K562 (cell line): ENCODE data around the gene CSF1. TPM values are rescaled to one million over a fixed set of nuclear protein-coding genes. Genes with fewer than 3 reads are reported as not detected.
A peak's percentile ranks its signal among the peaks of the same experiment; 100 is the strongest.

ENCODE experiments used
- CREB5 ChIP-seq: fragments of 250-450 bp; sonication (Bioruptor Pico); IDR thresholded peaks from 2 replicates; pipeline ENCODE4 v1.5.0; 2020; ENCODE audit warnings: mild to moderate bottlenecking
- DNMT1 ChIP-seq: fragments of 450-650 bp; IDR thresholded peaks from 2 replicates; pipeline ENCODE4 v1.6.1; 2016; ENCODE audit warnings: antibody characterized with exemption, mild to moderate bottlenecking
- EP300 ChIP-seq: IDR thresholded peaks from 2 replicates; pipeline ENCODE4 v1.6.1; 2012; ENCODE audit warnings: low read length, improper control_type of control experiment
- ETS1 ChIP-seq: conservative IDR thresholded peaks from 2 replicates; pipeline ENCODE4 v1.6.1; 2011; ENCODE audit warnings: low read depth, mild to moderate bottlenecking, low read length; ENCODE audit not compliant: control insufficient read depth
- HDGF ChIP-seq: fragments of 450-650 bp; IDR thresholded peaks from 2 replicates; pipeline ENCODE4 v1.6.1; 2016
- HNRNPUL1 ChIP-seq: fragments of 200-400 bp; formaldehyde crosslinking; IDR thresholded peaks from 2 replicates; pipeline ENCODE4 v1.6.1; 2017; ENCODE audit warnings: low read length
- NFIC ChIP-seq: fragments of 450-650 bp; IDR thresholded peaks from 2 replicates; pipeline ENCODE4 v1.6.1; 2017; ENCODE audit warnings: mild to moderate bottlenecking, inconsistent platforms
- PRDM10 ChIP-seq: fragments of 450-650 bp; IDR thresholded peaks from 2 replicates; pipeline ENCODE4 v1.6.1; 2018; ENCODE audit not compliant: partially characterized antibody
- PTRF ChIP-seq: fragments of 450-650 bp; IDR thresholded peaks from 2 replicates; pipeline ENCODE4 v1.6.1; 2016; ENCODE audit warnings: mild to moderate bottlenecking, missing genetic modification characterization, missing compliant biosample characterization
- SMARCA4 ChIP-seq: fragments of 450-650 bp; IDR thresholded peaks from 2 replicates; pipeline ENCODE4 v1.6.1; 2016
- SMARCA5 ChIP-seq: fragments of 450-650 bp; IDR thresholded peaks from 2 replicates; pipeline ENCODE4 v1.6.1; 2016
- SOX6 ChIP-seq: fragments of 450-650 bp; IDR thresholded peaks from 2 replicates; pipeline ENCODE4 v1.6.1; 2014; ENCODE audit warnings: mild to moderate bottlenecking
- STAT6 ChIP-seq: sonication (generic); formaldehyde crosslinking; IDR thresholded peaks from 2 replicates; pipeline ENCODE4 v1.8.1; 2023; ENCODE audit warnings: mild to moderate bottlenecking, missing genetic modification reagents
- TEAD1 ChIP-seq, 2 experiments: fragments of 450-650 bp in 1 of 2; sonication (generic) in 1 of 2; formaldehyde crosslinking; IDR thresholded peaks; 2 replicates each; pipeline versions ENCODE4 v1.4.0 to v1.8.0; 2020 to 2022; ENCODE audit warnings: mild to moderate bottlenecking in 2 of 2, missing genetic modification reagents in 1 of 2
- TFAP4 ChIP-seq: sonication (generic); formaldehyde crosslinking; IDR thresholded peaks from 2 replicates; pipeline ENCODE4 v1.8.0; 2022; ENCODE audit warnings: missing genetic modification reagents, mild to moderate bottlenecking, moderate library complexity, borderline replicate concordance
- THAP7 ChIP-seq: fragments of 250-450 bp; sonication (Bioruptor Pico); IDR thresholded peaks from 2 replicates; pipeline ENCODE4 v1.5.0; 2021
- polyA plus RNA-seq, 8 experiments: library from polyadenylated mRNA; depleted of rRNA in 4 of 8; stranded (reverse) in 5 of 8; unstranded in 3 of 8; fragments of >200 nt; fragmentation: Nextera tagmentation in 2 of 8; fragmentation: Illumina TruSeq in 1 of 8; extraction: Ambion mirVana in 2 of 8; extraction: Trizol in 1 of 8; gene quantifications; 2 replicates each; pipeline versions ENCODE4 v1.2.1 to v1.2.3, GENCODE V29; 2011 to 2014; ENCODE audit warnings: inconsistent platforms in 1 of 8, missing spikeins in 1 of 8
- total RNA-seq, 7 experiments: library from RNA; depleted of rRNA in 6 of 7; stranded (reverse); fragments of >200 nt in 6 of 7; fragmentation: Illumina TruSeq in 2 of 7; extraction: Trizol in 2 of 7; gene quantifications; 2 replicates each; pipeline versions ENCODE4 v1.2.1 to v1.2.3, GENCODE V29; 2011 to 2021; ENCODE audit warnings: low replicate concordance in 1 of 7

CSF1 gene
- total and polyA plus RNA-seq, 9 of the 15 experiments (the other 6 are each of a cell fraction or from before 2014, with no cell fraction given): 0.18 to 11.8 (median 2.8) TPM

- TF ChIP-seq ETS1 (no peak), PTRF (tag) (0 out of 2 replicates have a peak, but pooled peaks have one; percentile 4), DNMT1 (no peak), NFIC (peak; percentile 99), THAP7 (no peak), SMARCA4 (peak; percentile 58; the same call in 1 of the 2 replicates), SOX6 (peak; percentile 21; the same call in 1 of the 2 replicates), SMARCA5 (no peak), PRDM10 (peak; percentile 82), TFAP4 (CRISPR knock-in tag) (peak; percentile 26; the same call in 1 of the 2 replicates), EP300 (peak; percentile 82), STAT6 (no peak), HDGF (0 out of 2 replicates have a peak, but pooled peaks have one; percentile 21), TEAD1 (CRISPR knock-in tag; IDR thresholded peaks at IDR 0.05) (0 out of 4 replicates have a peak, but pooled peaks of 1 of the 2 experiments have one; percentile 40), CREB5 (no peak), HNRNPUL1 (no peak)
Observed at GRCh38 chr1:109901524-109902145, 9.0 kb upstream of the CSF1 start (continued).
